SK-N-SH (cell line): ENCODE results near the gene COPS9. TPM values are rescaled to one million over a fixed set of nuclear protein-coding genes. Genes with fewer than 3 reads are reported as not detected.

ENCODE experiments used
- CTCF ChIA-PET: fragments of 300-600, 350-600 bp; formaldehyde crosslinking; extraction: SDS; loops from one replicate; lab custom pipeline; 2021; lab: Yijun Ruan, JAX
- POLR2A ChIA-PET: fragments of 350-600 bp; sonication (Branson Sonifier 250); formaldehyde crosslinking; extraction: SDS; loops from one replicate; lab custom pipeline; 2020; ENCODE audit warnings: antibody characterized with exemption, inconsistent platforms; lab: Yijun Ruan, JAX
- DNase-seq: peaks from one replicate; pipeline ENCODE4 v3.0.0; 2012
- H2AFZ ChIP-seq: fragments of 200-600 bp; sonication (generic); 2 replicates; pipeline ENCODE4 v1.8.1; 2016; ENCODE audit warnings: antibody characterized with exemption, mild to moderate bottlenecking, low read depth
- H3F3A ChIP-seq: fragments of 200-600 bp; sonication (generic); replicated peaks from 2 replicates; pipeline ENCODE3; 2016; ENCODE audit warnings: antibody characterized with exemption, mild to moderate bottlenecking; ENCODE audit not compliant: insufficient read depth
- H3K27ac ChIP-seq, 2 experiments: fragments of 200-500 bp in 1 of 2; fragments of 200-600 bp in 1 of 2; sonication (Bioruptor generic) in 1 of 2; sonication (generic), shearing (Covaris generic) in 1 of 2; 2 replicates each; pipeline versions ENCODE4 v1.5.1 to v1.6.1; 2014 to 2016; ENCODE audit warnings: low read depth in 2 of 2, inconsistent platforms in 1 of 2, low read length in 1 of 2, mild to moderate bottlenecking in 1 of 2, mixed read lengths in 1 of 2
- H3K27me3 ChIP-seq: fragments of 200-600 bp; sonication (generic), shearing (Covaris generic); 2 replicates; pipeline ENCODE4 v1.6.1; 2016; ENCODE audit warnings: mixed run types; ENCODE audit not compliant: insufficient read depth
- H3K36me3 ChIP-seq, 2 experiments: fragments of 200-500 bp in 1 of 2; fragments of 200-600 bp in 1 of 2; sonication (Bioruptor generic) in 1 of 2; sonication (generic) in 1 of 2; replicated peaks in 1 of 2; 2 replicates each; pipeline versions ENCODE3 to v1.5.1; 2014 to 2016; ENCODE audit warnings: low read length in 1 of 2, mild to moderate bottlenecking in 1 of 2; ENCODE audit not compliant: insufficient read depth in 2 of 2, control insufficient read depth in 1 of 2
- H3K4me1 ChIP-seq, 2 experiments: fragments of 200-500 bp in 1 of 2; fragments of 200-600 bp in 1 of 2; sonication (Bioruptor generic) in 1 of 2; sonication (generic), shearing (Covaris generic) in 1 of 2; 2 replicates each; pipeline versions ENCODE4 v1.5.1 to v1.6.1; 2014 to 2016; ENCODE audit warnings: low read depth in 1 of 2, low read length in 1 of 2, mixed run types in 1 of 2; ENCODE audit not compliant: insufficient read depth in 2 of 2, control insufficient read depth in 1 of 2
- H3K4me2 ChIP-seq: fragments of 200-600 bp; sonication (generic), shearing (Covaris generic); 2 replicates; pipeline ENCODE4 v1.6.1; 2017; ENCODE audit warnings: mixed run types
- H3K4me3 ChIP-seq, 2 experiments: fragments of 200-500 bp in 1 of 2; fragments of 200-600 bp in 1 of 2; sonication (Bioruptor generic) in 1 of 2; sonication (generic), shearing (Covaris generic) in 1 of 2; 2 replicates each; pipeline versions ENCODE4 v1.5.1 to v1.8.1; 2014 to 2016; ENCODE audit warnings: low read depth in 2 of 2, inconsistent platforms in 1 of 2, low read length in 1 of 2, mild to moderate bottlenecking in 1 of 2, mixed read lengths in 1 of 2, moderate library complexity in 1 of 2
- H3K79me2 ChIP-seq: fragments of 200-600 bp; sonication (generic); 2 replicates; pipeline ENCODE4 v1.8.1; 2017; ENCODE audit warnings: mild to moderate bottlenecking; ENCODE audit not compliant: insufficient read depth
- H3K9ac ChIP-seq: fragments of 200-600 bp; sonication (generic); 2 replicates; pipeline ENCODE4 v1.6.1; 2017; ENCODE audit warnings: mixed run types
- H3K9me2 ChIP-seq: fragments of 200-600 bp; sonication (generic); 2 replicates; pipeline ENCODE4 v1.6.1; 2017; ENCODE audit warnings: mixed run types
- H3K9me3 ChIP-seq: fragments of 200-600 bp; sonication (generic); 2 replicates; pipeline ENCODE4 v1.6.1; 2017; ENCODE audit warnings: mixed run types, mild to moderate bottlenecking, moderate library complexity
- H4K20me1 ChIP-seq: fragments of 200-600 bp; sonication (generic); 2 replicates; pipeline ENCODE4 v1.6.1; 2017; ENCODE audit warnings: mild to moderate bottlenecking, mixed run types; ENCODE audit not compliant: insufficient read depth
- EZH2phosphoT487 ChIP-seq: fragments of 200-600 bp; sonication (generic); IDR thresholded peaks from 2 replicates; pipeline ENCODE4 v1.6.1; 2017; ENCODE audit warnings: low read depth, mixed run types, mild to moderate bottlenecking, antibody characterized with exemption, moderate library complexity, borderline replicate concordance
- FOSL2 ChIP-seq: IDR thresholded peaks from 2 replicates; pipeline ENCODE4 v1.4.0; 2012; ENCODE audit warnings: low read depth, mild to moderate bottlenecking, moderate library complexity, borderline replicate concordance
- FOXM1 ChIP-seq: IDR thresholded peaks from 2 replicates; pipeline ENCODE4 v1.4.0; 2012; ENCODE audit warnings: low read depth, mild to moderate bottlenecking
- GABPA ChIP-seq: IDR thresholded peaks from 2 replicates; pipeline ENCODE4 v1.4.0; 2012; ENCODE audit warnings: low read depth, mild to moderate bottlenecking
- GATA2 ChIP-seq: sonication (generic); formaldehyde crosslinking; IDR thresholded peaks from 2 replicates; pipeline ENCODE4 v1.5.0; 2020; ENCODE audit warnings: mild to moderate bottlenecking, missing genetic modification reagents
- JUND ChIP-seq: IDR thresholded peaks from 2 replicates; pipeline ENCODE4 v1.4.0; 2012
- NRF1 ChIP-seq: IDR thresholded peaks from 2 replicates; pipeline ENCODE4 v1.6.1; 2012; ENCODE audit warnings: low read depth, mild to moderate bottlenecking, low read length
- POLR2AphosphoS5 ChIP-seq: IDR thresholded peaks from 2 replicates; pipeline ENCODE4 v1.6.1; 2012; ENCODE audit warnings: low read depth, low read length
- RAD21 ChIP-seq: IDR thresholded peaks from 2 replicates; pipeline ENCODE4 v1.6.1; 2012; ENCODE audit warnings: mild to moderate bottlenecking, low read length
- RFX5 ChIP-seq: IDR thresholded peaks from 2 replicates; pipeline ENCODE4 v1.6.1; 2012; ENCODE audit warnings: mild to moderate bottlenecking, improper control_type of control experiment, low read length
- SMC3 ChIP-seq: IDR thresholded peaks from 2 replicates; pipeline ENCODE4 v1.6.1; 2012; ENCODE audit warnings: low read depth, low read length, improper control_type of control experiment
- TCF12 ChIP-seq: IDR thresholded peaks from 2 replicates; pipeline ENCODE4 v1.4.0; 2012
- USF2 ChIP-seq: fragments of 150-350 bp; IDR thresholded peaks from 2 replicates; pipeline ENCODE4 v1.6.1; 2017; ENCODE audit warnings: antibody characterized with exemption, low read length, low read depth, borderline replicate concordance
- YY1 ChIP-seq: IDR thresholded peaks from 2 replicates; pipeline ENCODE4 v1.4.0; 2012; ENCODE audit warnings: low read depth, mild to moderate bottlenecking
- WGBS: methylation state at CpG from one replicate; pipeline ENCODE4 v1.1.6; 2017; ENCODE audit warnings: low lambda C conversion rate; 5-methylcytosine and 5-hydroxymethylcytosine counted together
- polyA plus RNA-seq, 3 experiments: library from polyadenylated mRNA; depleted of rRNA; stranded (reverse); fragments of >200 nt; gene quantifications; 2 replicates each; pipeline ENCODE4 v1.2.3, GENCODE V29; 2012
- TF ChIP-seq, protein P1 (sequence below): IDR thresholded peaks from 2 replicates; pipeline ENCODE4 v1.4.0; 2012; ENCODE audit warnings: low read depth, borderline replicate concordance
- TF ChIP-seq, protein P2 (sequence below): IDR thresholded peaks from 2 replicates; pipeline ENCODE4 v1.4.0; 2012; ENCODE audit warnings: low read depth
- TF ChIP-seq, protein P3 (sequence below): fragments of 200-600 bp; sonication (generic); IDR thresholded peaks from 2 replicates; pipeline ENCODE4 v1.6.1; 2017; ENCODE audit warnings: antibody characterized with exemption, mild to moderate bottlenecking, moderate library complexity
- TF ChIP-seq, protein P4 (sequence below): fragments of 150-350 bp; IDR thresholded peaks from 2 replicates; pipeline ENCODE4 v1.6.1; 2016; ENCODE audit warnings: mild to moderate bottlenecking, low read depth, low read length

The COPS9 gene
- polyA plus RNA-seq, 1 of the 3 experiments (the other 2 are of a cell fraction) = 717 TPM

- ChIA-PET CTCF (interaction anchor here (0.7 to 2.1 kb wide), 2 partner anchors 12 to 281 kb away, joined by 3 to 7 read pairs; no protein-coding TSS in a partner anchor), POLR2A (no interaction called here)
- Histone ChIP-seq H3K9ac (no peak overlapping the region), H3K9me3 (no peaks in the 10 kb centered on the region), H3K4me1 (no peaks in the 10 kb centered on the region; a peak in 1 of 4 replicates), H3K27me3 (no peaks in the 10 kb centered on the region), H3F3A (no peaks in the 10 kb centered on the region), H4K20me1 (no peaks in the 10 kb centered on the region), H3K4me3 (no peak overlapping the region), H3K79me2 (no peaks in the 10 kb centered on the region), H3K27ac (no peak overlapping the region), H3K9me2 (no peaks in the 10 kb centered on the region), H3K36me3 (no peaks in the 10 kb centered on the region), H3K4me2 (no peak overlapping the region), H2AFZ (no peak overlapping the region)
- TF ChIP-seq USF2 = no peak
- no peak for TF ChIP-seq FOXM1
- no peak for TF ChIP-seq JUND
- TF ChIP-seq, protein P1, sequence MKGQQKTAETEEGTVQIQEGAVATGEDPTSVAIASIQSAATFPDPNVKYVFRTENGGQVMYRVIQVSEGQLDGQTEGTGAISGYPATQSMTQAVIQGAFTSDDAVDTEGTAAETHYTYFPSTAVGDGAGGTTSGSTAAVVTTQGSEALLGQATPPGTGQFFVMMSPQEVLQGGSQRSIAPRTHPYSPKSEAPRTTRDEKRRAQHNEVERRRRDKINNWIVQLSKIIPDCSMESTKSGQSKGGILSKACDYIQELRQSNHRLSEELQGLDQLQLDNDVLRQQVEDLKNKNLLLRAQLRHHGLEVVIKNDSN = no peak
- no peak for TF ChIP-seq FOSL2
- TF ChIP-seq, protein P2, sequence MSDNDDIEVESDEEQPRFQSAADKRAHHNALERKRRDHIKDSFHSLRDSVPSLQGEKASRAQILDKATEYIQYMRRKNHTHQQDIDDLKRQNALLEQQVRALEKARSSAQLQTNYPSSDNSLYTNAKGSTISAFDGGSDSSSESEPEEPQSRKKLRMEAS = no peak
- no peak for TF ChIP-seq POLR2AphosphoS5
- no peak for TF ChIP-seq RAD21
- no peak for TF ChIP-seq TCF12
- no peak for TF ChIP-seq RFX5
- 68% methylated on average over 13 of the region's 13 CpGs for WGBS
- DNase-seq = no peak
These were observed 19.8 kb upstream of the COPS9 start for GRCh38 chr2:240155745-240156390.

DNA sequence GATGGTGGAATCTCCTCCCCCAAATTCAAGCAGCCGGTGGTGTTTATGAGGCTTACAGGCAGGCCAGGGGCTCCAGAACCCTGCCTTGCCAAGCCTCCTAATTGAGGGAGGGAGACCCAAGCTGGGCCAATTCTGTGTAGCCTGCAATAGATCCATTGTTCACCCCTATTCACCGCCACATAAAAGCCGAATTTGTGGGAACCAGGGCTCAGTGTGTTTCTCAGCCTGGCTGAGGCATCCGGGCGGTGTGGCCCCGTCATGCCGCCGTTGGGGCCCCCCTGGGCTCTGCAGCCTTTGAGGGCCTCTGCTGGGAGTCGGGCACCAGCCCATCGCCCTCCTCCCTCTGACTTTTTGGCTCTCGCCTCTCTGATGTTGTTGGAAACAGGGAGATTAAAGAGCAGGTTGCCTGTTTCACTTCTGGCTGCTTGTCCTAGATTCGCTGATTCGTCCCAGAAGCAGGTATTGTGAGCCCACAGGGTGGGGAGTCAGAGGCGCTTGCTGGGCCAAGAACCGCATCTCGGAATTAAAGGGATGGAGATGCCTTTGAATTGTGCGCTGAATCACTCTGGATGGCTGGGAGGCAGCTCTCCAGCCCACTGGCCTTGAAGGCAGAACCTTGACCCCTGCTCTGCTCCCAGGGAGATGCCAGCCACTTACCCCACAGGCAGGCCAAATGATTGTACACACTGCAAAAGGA, 19.1 kb upstream of the COPS9 start:
- no peak for DNase-seq
- Histone ChIP-seq H3K9me3 (no peaks in the 10 kb centered on the region), H3K9me2 (no peaks in the 10 kb centered on the region), H3F3A (no peaks in the 10 kb centered on the region), H2AFZ (no peak overlapping the region), H3K4me1 (no peaks in the 10 kb centered on the region; a peak in 1 of 4 replicates), H3K36me3 (no peaks in the 10 kb centered on the region), H3K27ac (no peak overlapping the region), H3K4me2 (no peak overlapping the region), H3K79me2 (no peaks in the 10 kb centered on the region), H3K27me3 (no peaks in the 10 kb centered on the region), H3K9ac (no peak overlapping the region), H3K4me3 (no peak overlapping the region), H4K20me1 (no peaks in the 10 kb centered on the region)
- CTCF ChIA-PET = interaction anchor here (2.1 kb wide), 1 partner anchor 11 kb away, joined by 7 read pairs; no protein-coding TSS in a partner anchor
- TF ChIP-seq JUND (no peak), NRF1 (no peak), POLR2AphosphoS5 (no peak), YY1 (no peak), EZH2phosphoT487 (no peak), GATA2 (CRISPR knock-in tag) (no peak), GABPA (no peak), SMC3 (no peak), RFX5 (no peak)
- TF ChIP-seq, protein P3, sequence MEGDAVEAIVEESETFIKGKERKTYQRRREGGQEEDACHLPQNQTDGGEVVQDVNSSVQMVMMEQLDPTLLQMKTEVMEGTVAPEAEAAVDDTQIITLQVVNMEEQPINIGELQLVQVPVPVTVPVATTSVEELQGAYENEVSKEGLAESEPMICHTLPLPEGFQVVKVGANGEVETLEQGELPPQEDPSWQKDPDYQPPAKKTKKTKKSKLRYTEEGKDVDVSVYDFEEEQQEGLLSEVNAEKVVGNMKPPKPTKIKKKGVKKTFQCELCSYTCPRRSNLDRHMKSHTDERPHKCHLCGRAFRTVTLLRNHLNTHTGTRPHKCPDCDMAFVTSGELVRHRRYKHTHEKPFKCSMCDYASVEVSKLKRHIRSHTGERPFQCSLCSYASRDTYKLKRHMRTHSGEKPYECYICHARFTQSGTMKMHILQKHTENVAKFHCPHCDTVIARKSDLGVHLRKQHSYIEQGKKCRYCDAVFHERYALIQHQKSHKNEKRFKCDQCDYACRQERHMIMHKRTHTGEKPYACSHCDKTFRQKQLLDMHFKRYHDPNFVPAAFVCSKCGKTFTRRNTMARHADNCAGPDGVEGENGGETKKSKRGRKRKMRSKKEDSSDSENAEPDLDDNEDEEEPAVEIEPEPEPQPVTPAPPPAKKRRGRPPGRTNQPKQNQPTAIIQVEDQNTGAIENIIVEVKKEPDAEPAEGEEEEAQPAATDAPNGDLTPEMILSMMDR = no peak
- TF ChIP-seq, protein P4, sequence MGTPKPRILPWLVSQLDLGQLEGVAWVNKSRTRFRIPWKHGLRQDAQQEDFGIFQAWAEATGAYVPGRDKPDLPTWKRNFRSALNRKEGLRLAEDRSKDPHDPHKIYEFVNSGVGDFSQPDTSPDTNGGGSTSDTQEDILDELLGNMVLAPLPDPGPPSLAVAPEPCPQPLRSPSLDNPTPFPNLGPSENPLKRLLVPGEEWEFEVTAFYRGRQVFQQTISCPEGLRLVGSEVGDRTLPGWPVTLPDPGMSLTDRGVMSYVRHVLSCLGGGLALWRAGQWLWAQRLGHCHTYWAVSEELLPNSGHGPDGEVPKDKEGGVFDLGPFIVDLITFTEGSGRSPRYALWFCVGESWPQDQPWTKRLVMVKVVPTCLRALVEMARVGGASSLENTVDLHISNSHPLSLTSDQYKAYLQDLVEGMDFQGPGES = no peak
- TF ChIP-seq, protein P2 = no peak
- POLR2A ChIA-PET = no interaction called here
- WGBS = 56% methylated on average over 15 of the region's 17 CpGs
